NCI-H2107 treated with DMSO at 0.1 percent for 48 hours (cell line): ENCODE data around the gene B3GALNT2.
"Not testable (repeated sequence)": the region's sequence is repeated elsewhere in the genome, so short reads cannot be mapped to it uniquely, and the experiment has no call there.

Source experiments
- DNase-seq: peaks from one replicate; lab custom pipeline; 2025; ENCODE audit not compliant: unreplicated experiment; lab: John Stamatoyannopoulos, UW

The B3GALNT2 gene

DNA sequence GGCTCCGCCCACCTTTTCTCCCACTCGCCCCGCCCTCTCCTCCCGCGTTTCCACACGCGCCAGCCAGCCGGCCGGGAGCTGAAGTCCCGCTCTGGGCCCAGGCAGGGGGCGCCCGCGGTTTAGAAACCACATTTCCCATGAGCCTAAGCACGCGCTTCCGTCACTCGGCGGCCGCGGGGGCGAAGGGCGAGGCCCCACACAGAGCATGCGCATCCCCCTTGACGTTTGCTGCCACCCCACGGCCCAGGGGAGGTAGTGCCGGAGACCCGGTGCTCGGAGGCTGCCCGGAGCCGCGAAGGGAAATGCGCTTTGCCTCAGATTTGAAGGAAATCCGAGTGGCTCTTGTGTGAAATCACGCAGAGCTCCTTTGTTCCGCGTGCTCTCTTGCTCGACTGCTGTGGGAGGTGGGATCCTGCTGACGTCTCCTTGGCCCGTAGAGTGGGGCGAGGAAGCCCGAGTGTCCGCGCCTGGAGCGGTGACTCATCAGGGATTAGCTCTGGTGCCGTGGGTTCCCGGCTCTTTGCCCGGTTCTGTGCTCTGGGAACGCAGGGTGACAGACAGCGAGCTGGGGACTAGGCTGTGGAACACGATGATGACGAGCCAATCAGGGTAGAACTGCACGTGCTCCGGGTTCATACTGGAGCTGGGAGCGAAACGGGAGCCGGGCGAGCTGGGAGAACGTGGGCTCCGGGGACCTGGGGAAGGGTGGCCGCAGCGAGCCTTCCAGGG, 406 bp upstream of the B3GALNT2 start:
- peak; percentile 99 for DNase-seq

DNA sequence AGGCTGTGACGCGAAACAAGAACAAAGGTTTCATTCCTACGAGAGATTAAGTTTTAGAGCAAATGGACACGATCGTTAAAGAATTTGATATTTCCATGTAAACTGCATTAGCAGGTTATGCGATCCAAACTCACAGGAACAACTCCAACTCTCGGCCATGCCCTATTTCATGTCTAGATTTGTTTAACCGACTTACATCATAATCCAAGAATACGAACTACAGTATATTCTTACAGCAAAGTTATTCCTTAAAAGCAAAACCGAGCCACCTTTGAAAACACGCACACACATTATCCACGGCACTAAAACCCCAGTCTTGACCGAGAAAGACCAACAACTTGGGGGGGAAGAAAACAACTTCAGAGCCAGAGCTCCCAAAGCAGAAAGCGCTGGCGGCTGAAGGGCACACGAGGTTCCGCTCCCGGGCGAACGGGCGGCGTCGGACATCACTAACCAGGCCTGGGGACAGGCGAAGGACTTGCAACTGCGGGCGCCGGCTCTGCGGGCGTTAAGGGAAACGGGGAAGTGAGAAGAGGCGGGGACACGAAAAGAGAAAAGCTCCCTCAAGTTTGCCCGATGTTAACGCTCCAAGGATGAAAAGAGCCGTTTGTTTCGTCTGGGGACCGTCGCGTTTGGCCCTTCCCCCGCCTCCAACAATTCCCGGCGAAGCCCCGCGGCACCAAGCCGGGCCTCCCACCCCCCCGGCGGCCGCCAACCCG, 690 bp downstream of the B3GALNT2 start:
- peak; percentile 39 for DNase-seq

DNA sequence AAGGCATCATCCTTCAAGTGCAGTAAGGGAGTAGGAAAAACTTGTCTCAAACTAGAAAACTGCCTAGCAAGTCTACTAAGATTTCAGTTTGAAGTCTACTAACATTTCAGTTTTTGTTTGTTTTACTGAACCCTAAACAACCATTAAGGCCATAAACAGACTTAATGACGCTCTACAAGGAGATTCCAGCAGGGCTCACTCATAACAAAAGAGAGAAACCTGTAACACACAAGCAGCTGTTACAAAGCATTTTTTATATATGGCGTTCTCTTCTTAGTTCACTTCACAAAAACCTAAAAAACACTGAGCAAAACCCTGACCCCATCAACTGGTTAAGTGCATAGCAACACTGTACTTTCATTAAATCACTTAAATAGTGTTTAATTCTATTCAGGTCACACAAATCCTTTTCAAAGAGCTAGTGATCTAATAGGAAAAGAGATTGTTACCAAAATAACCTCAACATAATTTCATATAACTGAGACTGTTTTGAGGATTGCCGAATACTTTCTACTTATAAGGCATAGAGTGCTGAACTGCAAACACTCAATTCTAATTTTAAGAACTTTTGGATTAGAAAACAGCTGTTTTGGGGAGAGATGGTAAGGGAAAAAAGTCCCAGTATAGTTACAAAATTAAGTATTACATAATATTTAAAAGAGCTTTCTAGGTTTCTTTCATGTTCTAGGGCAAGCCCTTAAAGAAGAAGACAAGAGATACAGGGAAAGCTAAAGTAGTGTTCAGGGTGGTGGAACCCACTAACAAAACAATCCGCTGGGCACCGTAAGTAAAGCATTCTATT, 1.4 kb downstream of the B3GALNT2 start:
- DNase-seq, result peak; percentile 44

DNA sequence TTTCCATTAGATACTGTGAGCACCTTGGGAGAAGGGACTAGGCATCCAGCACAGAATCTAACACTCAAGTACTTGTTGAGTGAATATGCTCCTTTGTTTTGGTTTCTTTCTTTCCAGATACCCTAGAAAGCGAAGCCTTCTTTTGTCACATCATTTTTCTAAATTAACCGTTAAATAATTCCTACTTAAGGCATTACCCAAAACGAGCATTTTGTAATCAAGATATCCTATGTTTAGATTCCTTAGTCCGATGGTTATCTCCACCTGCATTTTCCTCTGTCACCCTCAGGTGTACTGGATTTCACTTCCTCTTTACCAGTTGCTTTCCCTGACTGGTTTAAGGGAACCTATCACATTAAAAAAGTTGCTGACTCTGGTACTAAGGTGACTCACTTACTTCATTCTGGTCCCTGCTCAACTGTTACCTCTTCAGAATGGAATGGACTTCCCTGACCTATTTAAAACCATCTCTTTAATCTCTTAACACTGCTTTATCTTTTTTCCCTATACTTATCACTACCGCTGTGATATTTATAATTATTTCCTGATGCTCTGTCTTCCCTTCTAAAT, 3.2 kb downstream of the B3GALNT2 start:
- no peak for DNase-seq

DNA sequence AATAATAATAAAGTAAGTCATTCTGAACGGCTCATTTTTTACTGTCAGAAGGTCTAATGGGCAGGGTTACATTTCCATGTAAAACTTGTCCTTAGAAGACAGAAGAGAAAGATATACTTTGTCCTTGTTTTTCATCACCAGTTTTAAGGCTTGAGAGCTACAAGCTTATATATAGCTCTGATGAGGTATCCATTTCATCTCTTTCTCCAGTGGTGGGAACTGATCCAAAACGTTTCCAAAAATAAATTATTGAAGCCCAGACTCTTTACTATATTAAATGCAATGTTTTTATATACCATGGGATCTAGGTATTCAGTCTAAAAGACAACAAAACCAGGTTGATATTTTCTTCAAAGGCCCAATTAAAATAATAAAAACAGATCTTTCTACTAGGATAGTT, 8.7 kb downstream of the B3GALNT2 start:
- DNase-seq, result no peak

DNA sequence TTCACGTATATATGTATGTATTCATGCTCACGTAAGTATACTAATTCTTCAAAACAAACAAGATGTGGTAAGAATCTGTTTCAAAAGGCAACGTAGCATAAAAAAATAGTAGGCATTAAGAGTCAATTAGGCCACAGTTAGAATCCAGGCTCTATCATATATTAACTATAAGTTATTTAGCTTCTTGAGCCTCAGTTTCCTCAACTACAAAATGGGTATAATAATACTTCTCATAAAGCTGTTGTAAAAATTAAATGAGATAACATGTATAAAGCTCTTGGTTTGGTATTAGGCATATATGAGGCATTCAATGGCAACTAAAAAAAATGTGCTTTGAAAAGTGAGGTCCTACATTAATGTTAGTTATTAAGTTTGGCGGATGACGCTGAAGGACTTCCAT, 9.2 kb downstream of the B3GALNT2 start:
- DNase-seq, result no peak

DNA sequence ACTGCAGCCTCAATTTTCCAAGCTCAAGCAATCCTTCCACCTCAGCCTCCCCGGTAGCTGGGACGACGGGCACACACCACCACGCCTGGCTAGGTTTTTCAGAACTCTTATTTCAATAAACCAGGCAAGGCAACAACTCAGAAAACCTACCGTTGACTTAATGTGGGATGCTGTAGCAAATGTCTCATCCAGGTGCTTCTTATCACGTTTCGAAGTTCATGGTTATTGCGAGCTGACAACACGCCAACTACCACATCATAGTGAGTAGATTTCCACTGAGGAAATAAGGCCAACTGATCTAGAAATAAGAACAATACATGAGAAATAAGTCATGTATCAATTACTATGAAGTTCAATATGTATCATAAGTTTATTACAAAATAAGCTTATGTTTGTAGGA, 9.7 kb downstream of the B3GALNT2 start:
- no peak for DNase-seq

DNA sequence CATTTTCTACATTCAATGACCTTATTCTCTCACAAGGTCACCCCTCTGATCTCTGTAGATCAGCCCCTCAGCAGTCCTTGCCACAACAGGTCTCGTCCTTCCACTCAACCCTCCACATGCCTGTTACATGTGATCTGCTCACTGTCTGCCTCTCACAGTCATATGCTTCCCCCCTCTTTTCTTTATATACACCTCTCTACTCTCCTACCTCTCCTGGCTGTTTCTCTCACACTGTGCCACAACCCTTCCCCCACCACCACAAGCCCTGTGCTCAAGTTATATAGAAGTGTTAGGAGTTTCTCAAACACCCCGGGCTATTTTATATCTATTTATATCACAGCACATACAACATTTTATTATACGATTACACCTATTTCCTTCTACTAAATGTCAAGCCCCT, 12.6 kb downstream of the B3GALNT2 start:
- no peak for DNase-seq

DNA sequence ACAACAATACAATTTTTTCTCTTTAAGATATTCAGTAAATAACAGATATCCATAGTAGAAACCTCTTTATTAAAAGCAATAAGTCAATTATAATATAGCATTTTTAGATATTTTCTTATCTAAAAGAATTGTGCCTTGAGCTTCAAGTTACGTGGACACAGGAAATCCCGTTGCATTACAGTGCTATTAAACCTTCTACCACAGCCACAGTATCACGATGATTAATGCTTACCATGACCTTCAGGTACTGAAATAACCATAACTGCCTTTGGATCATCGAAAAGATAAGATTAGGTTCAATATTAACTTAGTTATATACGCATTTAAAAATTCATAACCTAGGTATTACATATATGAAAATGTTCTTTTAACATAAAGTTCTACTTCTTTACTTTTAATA, 17.9 kb downstream of the B3GALNT2 start:
- no peak for DNase-seq

DNA sequence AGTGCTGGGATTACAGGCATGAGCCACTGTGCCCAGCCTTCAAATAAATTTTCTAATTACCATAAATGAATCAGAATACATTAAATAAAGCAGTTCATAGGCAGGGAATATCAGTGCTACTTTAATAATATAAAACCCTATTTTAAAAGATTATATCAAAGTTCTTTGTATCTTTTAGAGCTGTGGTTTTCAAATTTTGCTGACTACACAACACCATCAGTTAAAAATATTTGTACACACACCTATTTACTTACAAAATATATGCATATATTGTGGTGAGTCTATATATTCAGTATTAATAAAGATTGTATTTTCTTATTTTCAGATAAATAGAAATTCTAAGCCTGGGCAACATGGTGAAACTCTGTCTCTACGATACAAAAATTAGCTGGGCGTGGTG, 18.7 kb downstream of the B3GALNT2 start:
- DNase-seq, result no peak

DNA sequence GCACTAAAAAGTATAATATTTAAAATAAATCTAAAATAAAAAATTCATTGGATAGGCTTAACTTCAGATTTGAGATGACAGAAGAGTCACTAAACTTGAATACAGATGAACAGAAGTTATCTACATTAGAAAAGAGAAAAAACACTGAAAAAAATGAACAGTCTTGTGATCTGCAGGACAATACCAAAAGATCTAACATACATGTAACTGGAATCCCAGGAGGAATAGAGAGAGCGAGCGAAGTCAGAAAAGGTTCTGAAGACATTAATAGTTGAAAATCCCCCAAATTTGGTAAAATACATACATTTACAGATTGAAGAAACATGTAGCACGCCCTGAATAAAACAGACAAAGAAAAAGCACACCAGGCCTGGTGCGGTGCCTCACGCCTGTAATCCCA, 21.2 kb downstream of the B3GALNT2 start:
- DNase-seq, result no peak

DNA sequence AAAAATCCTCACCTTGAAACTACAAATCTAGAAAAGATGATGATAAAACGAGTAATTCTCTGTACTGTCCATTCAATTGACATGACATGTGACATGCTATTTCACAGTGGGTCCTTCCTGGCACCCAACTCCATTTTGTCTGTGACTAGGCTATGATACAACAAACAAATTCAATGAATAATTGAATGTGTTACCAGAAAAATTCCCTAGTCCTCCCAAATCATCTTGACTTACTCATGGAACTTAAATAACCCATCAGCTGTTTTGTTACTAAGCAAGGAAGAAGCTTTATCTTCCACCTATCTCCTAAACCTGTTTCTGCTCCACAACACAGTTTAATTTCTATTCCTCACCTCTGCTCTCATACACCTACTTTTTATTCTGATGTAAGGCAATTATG, 30.4 kb downstream of the B3GALNT2 start:
- no peak for DNase-seq

DNA sequence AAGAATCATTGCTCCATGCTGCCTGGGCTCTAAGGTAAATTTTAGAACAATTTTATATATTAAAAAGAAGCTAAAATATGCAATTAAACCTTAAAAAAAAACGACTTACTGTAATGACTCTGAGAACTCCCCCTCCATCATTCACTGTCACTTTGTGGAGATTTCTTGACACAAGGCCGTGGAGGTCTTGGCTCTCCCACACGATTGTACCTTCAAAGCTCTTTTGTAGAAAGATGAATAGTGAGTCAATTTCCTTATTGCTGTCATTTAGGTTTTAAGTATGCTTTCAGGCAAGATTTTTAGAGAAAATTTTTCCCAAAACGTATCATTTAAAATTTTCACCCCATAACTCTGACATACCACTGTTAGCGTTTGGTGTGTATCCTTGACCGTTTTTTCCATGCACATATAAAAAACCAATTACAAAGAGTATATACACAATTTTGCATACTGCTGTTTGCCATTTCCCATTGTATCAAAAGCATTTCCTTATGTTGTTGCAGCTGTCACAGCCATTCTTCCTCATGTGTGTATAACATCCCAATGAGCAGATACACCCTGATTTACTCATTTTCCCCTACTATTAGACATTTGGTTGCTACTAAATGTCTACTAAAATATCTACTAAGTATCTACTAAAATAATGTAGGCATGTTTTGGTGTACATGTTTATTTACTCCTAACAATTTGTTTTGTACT, 33.4 kb downstream of the B3GALNT2 start:
- no peak for DNase-seq

DNA sequence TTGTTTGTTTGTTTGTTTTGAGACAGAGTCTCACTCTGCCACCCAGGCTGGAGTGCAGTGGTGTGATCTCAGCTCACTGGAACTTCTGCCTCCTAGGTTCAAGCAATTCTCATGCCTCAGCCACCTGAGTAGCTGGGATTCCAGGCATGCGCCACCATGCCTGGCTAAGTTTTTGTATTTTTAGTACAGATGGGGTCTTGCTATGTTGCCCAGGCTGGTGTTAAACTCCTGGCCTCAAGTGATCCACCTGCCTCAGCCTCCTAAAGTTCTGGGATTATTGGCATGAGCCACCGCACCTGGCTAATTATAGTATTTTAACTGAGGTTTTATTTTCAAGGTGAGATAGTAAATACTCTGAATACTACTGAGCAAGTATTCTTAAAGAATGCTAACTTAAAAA, 34.4 kb downstream of the B3GALNT2 start:
- not testable (repeated sequence) for DNase-seq

DNA sequence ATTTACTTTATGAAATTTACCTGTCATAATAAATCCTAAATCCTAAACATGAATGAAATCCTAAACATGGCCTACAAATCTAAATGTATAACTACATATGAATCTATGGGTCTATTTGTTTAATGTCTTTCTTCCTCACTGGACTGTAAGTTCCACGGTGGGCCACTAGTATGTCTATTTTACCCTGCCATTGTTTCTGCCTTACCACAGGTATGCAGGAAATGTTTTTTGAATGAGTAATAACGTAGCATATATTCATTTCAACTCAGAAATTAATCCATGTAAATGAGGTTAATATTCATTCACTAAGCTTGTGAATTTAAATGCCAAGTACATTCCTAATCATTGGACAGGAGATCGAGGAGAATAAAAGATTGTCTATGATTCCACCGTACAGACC, 35.3 kb downstream of the B3GALNT2 start:
- DNase-seq, result no peak

DNA sequence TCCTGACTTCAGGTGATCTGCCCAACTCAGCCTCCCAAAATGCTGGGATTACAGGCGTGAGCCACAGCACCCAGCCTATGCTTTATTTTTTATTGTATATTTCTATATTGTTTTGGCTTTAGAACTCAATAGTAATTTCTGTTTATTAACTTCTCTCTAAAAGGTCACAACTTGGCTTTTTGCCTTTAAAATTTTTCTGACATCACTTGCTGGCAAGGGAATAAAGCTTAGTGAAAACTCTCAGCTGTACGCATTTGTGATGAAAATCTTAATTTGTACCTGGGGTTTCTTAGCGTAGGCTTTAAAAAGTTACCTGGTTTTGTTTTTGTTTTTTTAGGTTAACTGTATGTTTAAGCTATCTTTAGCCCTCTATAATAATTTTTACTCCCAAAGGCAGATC, 36.2 kb downstream of the B3GALNT2 start:
- DNase-seq, result no peak

DNA sequence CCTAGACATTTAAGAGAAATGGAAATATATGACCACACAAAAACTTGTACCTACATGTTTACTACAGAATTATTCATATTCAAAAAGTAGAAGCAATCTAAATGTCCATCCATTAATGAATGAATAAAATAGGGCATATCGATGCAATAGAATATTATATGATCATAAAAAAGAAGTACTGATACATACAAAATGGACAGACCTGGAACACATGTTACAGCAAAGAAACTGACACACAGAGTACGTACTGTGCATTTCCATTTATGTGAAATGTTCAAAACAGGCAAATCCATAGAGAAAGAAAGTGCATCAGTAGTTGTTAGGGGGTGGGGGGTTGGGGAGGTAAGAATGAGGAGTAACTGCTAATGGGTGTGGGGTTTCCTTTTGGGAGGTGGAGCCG, 39.2 kb downstream of the B3GALNT2 start:
- DNase-seq, result no peak

DNA sequence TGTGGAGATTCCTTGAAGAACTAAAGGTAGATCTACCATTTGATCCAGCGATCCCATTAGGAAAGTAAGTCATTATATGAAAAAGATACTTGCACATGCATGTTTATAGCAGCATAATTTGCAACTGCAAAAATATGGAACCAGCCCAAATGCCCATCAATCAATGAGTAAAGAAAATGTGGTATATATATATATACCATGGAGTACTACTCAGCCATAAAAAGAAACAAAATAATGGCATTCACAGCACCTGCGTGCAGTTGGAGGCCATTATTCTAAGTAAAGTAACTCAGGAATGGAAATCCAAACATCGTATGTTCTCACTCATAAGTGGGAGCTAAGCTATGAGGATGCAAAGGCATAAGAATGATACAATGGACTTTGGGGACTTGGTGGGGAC, 41.4 kb downstream of the B3GALNT2 start:
- not testable (repeated sequence) for DNase-seq

DNA sequence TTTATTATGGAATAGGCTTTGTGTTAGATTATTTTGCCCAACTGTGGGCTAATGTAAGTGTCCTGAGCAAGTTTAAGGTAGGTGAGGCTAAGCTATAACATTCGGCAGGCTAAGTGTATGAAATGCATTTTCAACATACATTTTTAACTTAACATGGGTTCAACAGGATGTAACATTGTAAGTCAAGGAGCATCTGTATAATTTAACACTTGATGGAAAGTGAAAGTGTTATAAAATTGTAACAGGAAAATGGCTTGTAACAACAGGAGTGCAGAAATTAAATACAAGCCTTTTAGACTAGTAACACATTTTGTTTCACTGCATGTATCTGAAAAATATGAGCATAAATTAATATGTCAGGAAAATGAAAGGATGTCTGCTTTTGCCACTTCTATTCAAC, 42.3 kb downstream of the B3GALNT2 start:
- DNase-seq, result no peak

DNA sequence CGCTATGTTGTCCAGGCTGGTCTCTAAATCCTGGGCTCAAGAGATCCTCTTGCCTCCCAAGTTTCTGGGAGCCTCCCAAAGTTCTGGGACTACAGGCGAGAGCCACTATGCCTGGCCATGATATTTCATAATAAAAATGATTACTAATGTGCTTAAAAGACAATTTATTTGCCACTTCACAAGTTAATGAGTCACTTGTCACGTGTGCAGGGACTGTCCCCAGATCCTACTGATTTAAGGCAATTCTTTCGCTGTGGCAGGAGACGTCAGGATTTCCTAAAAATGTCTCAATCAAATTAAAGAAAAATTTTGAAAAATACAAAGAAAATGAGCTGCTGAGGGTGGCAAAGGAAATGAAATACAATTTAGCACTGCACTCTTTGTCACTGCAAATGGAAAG, 43.5 kb downstream of the B3GALNT2 start:
- no peak for DNase-seq

DNA sequence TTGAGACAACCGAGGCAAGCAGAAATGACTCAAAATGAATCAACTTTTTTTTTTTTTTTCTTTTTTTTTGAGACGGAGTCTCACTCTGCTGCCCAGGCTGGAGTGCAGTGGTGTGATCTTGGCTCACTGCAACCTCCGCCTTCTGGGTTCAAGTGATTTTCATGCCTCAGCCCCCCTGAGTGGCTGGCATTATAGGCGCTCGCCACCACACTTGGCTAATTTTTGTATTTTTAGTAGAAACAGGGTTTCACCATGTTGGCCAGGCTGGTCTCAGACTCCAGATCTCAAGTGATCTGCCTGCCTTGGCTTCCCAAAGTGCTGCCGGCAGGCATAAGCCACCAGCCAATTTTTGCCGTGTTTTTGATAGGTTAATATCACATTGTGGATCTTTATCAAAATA, 46.4 kb downstream of the B3GALNT2 start:
- DNase-seq, result not testable (repeated sequence)
